Peyer's patch (tissue), 4 donors: ENCODE data around the gene CACYBP.

Source experiments
- POLR2A ChIP-seq, 2 donors: fragments of 450-650 bp; IDR thresholded peaks; one replicate each; pipeline ENCODE4 v1.5.1; 2017; ENCODE audit warnings: antibody characterized with exemption in 2 of 2, mild to moderate bottlenecking in 2 of 2, moderate library complexity in 2 of 2
- TF ChIP-seq, protein P1 (sequence below), 6 experiments: fragments of 450-650 bp in 4 of 6; fragments of 200-600 bp in 2 of 6; sonication (generic) in 1 of 6; IDR thresholded peaks; one replicate each; pipeline ENCODE4 v1.5.1; 2017 to 2019; ENCODE audit warnings: antibody characterized with exemption in 6 of 6, mild to moderate bottlenecking in 3 of 6, moderate library complexity in 1 of 6

DNA sequence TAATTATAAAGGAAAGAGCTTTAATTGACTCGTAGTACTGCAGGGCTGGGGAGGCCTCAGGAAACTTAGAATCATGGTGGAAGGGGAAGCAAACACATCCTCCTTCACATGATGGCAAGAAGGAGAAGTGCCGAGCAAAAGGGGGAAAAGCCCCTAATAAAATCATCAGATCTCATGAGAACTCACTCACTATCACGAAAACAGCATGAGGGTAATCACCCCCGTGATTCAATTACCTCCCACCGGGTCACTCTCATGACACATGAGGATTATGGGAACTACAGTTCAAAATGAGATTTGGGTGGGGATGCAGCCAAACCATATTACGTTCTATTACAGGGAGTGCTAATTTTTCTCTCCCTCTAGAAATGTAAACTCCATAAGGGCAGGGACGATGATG, 37.7 kb downstream of the CACYBP start:
- TF ChIP-seq, protein P1, sequence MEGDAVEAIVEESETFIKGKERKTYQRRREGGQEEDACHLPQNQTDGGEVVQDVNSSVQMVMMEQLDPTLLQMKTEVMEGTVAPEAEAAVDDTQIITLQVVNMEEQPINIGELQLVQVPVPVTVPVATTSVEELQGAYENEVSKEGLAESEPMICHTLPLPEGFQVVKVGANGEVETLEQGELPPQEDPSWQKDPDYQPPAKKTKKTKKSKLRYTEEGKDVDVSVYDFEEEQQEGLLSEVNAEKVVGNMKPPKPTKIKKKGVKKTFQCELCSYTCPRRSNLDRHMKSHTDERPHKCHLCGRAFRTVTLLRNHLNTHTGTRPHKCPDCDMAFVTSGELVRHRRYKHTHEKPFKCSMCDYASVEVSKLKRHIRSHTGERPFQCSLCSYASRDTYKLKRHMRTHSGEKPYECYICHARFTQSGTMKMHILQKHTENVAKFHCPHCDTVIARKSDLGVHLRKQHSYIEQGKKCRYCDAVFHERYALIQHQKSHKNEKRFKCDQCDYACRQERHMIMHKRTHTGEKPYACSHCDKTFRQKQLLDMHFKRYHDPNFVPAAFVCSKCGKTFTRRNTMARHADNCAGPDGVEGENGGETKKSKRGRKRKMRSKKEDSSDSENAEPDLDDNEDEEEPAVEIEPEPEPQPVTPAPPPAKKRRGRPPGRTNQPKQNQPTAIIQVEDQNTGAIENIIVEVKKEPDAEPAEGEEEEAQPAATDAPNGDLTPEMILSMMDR (IDR thresholded peaks at IDR 0.05), result no peak
- no peak for TF ChIP-seq POLR2A (IDR thresholded peaks at IDR 0.05)
